ENCODE results near the gene SARDH.

- TF ChIP-seq CTCF (IDR thresholded peaks at IDR 0.05; ENCODE audit: low read length) (no peak), EZH2phosphoT487 (IDR thresholded peaks at IDR 0.05; ENCODE audit: low read length) (no peak)
Observed at GRCh38 chr9:133674091-133674490, 64.1 kb downstream of the SARDH start.
